Spinal cord (tissue), 10 donors: ENCODE results near the gene B4GALT3. TPM values are rescaled to one million over a fixed set of nuclear protein-coding genes. Genes with fewer than 3 reads are reported as not detected.
A peak's percentile ranks its signal among the peaks of the same experiment; 100 is the strongest.
"Not testable (repeated sequence)": the region's sequence is repeated elsewhere in the genome, so short reads cannot be mapped to it uniquely, and the experiment has no call there.

Experiments
- DNase-seq, 6 donors: peaks; one replicate each; pipeline versions ENCODE4 v3.0.0 to v3.0.0-alpha.2; 2013 to 2015; ENCODE audit warnings: low spot score in 6 of 6, low read depth in 4 of 6
- H3K27ac ChIP-seq: one replicate; pipeline ENCODE4 v1.5.1; 2013; ENCODE audit warnings: low read depth, low read length, control low read depth
- H3K27me3 ChIP-seq: one replicate; pipeline ENCODE4 v1.6.1; 2013; ENCODE audit warnings: low read length; ENCODE audit not compliant: control insufficient read depth, insufficient read depth
- H3K36me3 ChIP-seq: one replicate; pipeline ENCODE4 v1.6.1; 2013; ENCODE audit warnings: low read length; ENCODE audit not compliant: control insufficient read depth, insufficient read depth
- H3K4me1 ChIP-seq: one replicate; pipeline ENCODE4 v1.6.1; 2013; ENCODE audit warnings: low read length; ENCODE audit not compliant: control insufficient read depth, insufficient read depth
- H3K4me3 ChIP-seq: one replicate; pipeline ENCODE4 v1.5.1; 2013; ENCODE audit warnings: low read depth, low read length, control low read depth
- H3K9me3 ChIP-seq: one replicate; pipeline ENCODE4 v1.6.1; 2013; ENCODE audit warnings: low read length; ENCODE audit not compliant: control insufficient read depth, insufficient read depth
- WGBS: methylation state at CpG from one replicate; pipeline ENCODE4 v1.1.5; 2013; ENCODE audit warnings: missing lambda C conversion rate; ENCODE audit not compliant: insufficient coverage; 5-methylcytosine and 5-hydroxymethylcytosine counted together
- long read RNA-seq, 4 donors: transcript quantifications; one replicate each; lab custom pipeline, GENCODE V29; 2026
- polyA plus RNA-seq, 2 donors: library from polyadenylated mRNA; unstranded; fragments of 120-200 nt; gene quantifications; one replicate each; pipeline ENCODE4 v1.2.1, GENCODE V29; 2013; ENCODE audit not compliant: insufficient read length in 2 of 2
- total RNA-seq, 2 donors: library from RNA; depleted of rRNA in 1 of 2; stranded (reverse); fragments of 120-200 nt in 1 of 2; fragments of >200 nt in 1 of 2; gene quantifications; one replicate each; pipeline versions ENCODE4 v1.2.3 to v1.2.4, GENCODE V29; 2013 to 2014
- donor health status: healthy.

B4GALT3 gene
- total RNA-seq (10 to 100 TPM; 18.8 to 28.5 TPM), polyA plus RNA-seq (10 to 100 TPM; 48.4 to 52.5 TPM)
- long read RNA-seq, donor 1, transcript B4GALT3-213 (8 exons, 2,414 nt): major isoform, 8 of 14 reads
- long read RNA-seq, donor 1, partial matches to known transcripts: 0 of 14 reads
- long read RNA-seq, donor 1, other reads (novel, unspliced or antisense): 0 of 14 reads
- long read RNA-seq, donor 2, partial matches to known transcripts: 0 of 4 reads
- long read RNA-seq, donor 2, other reads (novel, unspliced or antisense): 0 of 4 reads
- long read RNA-seq, donor 3, partial matches to known transcripts: 0 of 3 reads
- long read RNA-seq, donor 3, other reads (novel, unspliced or antisense): 0 of 3 reads
- long read RNA-seq, donor 4, transcript B4GALT3-201 (8 exons, 1,911 nt): major isoform, 10 of 15 reads
- long read RNA-seq, donor 4, partial matches to known transcripts: 0 of 15 reads
- long read RNA-seq, donor 4, other reads (novel, unspliced or antisense): 0 of 15 reads

GRCh38 chr1:161177112-161177935 is at the start of gene B4GALT3:
Gene B4GALT3 (minus strand): TSS chr1:161177507. CDS start chr1:161176060, 1,447 bp downstream.
- Histone ChIP-seq H3K4me3 (peak within 1 kb of the TSS; percentile 91), H3K27me3 (no peaks in the 10 kb centered on the region), H3K36me3 (peaks cover 34% of the 10 kb centered on the region), H3K9me3 (no peaks in the 10 kb centered on the region), H3K27ac (peak within 1 kb of the TSS; percentile 75), H3K4me1 (peaks cover 13% of the 10 kb centered on the region)
- DNase-seq: peak in 5 of 6 donors; percentile 71 to 96 (median 82)
- WGBS: under 1% methylated on average over 45 of the region's 50 CpGs

DNA sequence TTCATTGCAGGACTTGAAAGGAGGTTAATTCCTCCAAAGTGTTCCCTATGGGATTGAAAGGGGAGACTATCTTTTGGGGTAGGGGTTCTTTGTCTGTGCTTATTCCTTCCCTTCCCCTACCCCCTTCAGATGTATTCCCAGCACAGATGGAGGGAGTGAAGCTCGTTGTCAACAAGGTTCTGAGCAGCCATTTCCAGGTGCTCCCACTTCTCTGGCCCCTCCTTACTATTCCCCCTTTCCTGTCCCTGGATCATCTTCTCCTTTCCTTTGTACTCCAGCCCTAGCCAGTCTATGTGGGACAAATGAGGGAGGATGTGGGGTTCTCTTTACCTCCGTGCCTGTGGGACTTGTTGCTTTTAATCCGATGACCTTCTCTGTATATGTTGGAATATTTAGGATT is 49.5 kb upstream of the B4GALT3 start:
- Histone ChIP-seq H3K9me3 (no peaks in the 10 kb centered on the region), H3K36me3 (peaks cover 36% of the 10 kb centered on the region), H3K27ac (peak overlapping the region; percentile 44), H3K4me3 (peak overlapping the region; percentile 78), H3K27me3 (no peaks in the 10 kb centered on the region), H3K4me1 (peaks cover 27% of the 10 kb centered on the region)
- WGBS: 80% methylated on average over 2 of the region's 3 CpGs
- DNase-seq: peak in 2 of 6 donors; percentile 19 to 37

GRCh38 chr1:161226320-161226711 is 49.0 kb upstream of the B4GALT3 start:
- peak overlapping the region; percentile 78 for H3K4me3 ChIP-seq
- peak overlapping the region; percentile 68 for H3K27ac ChIP-seq
- DNase-seq: peak in 1 of 6 donors; percentile 35
- H3K27me3 ChIP-seq: no peaks in the 10 kb centered on the region
- peaks cover 27% of the 10 kb centered on the region for H3K4me1 ChIP-seq
- H3K36me3 ChIP-seq: peaks cover 36% of the 10 kb centered on the region
- no peaks in the 10 kb centered on the region for H3K9me3 ChIP-seq
- 4% methylated on average over 9 of the region's 15 CpGs for WGBS

GRCh38 chr1:161225534-161226319 is 48.4 kb upstream of the B4GALT3 start, which contains the start of gene TOMM40L:
Gene TOMM40L (plus strand): TSS chr1:161226060. CDS start chr1:161226490, 430 bp downstream.
- Histone ChIP-seq H3K4me3 (peak within 1 kb of the TSS; percentile 78), H3K4me1 (peaks cover 27% of the 10 kb centered on the region), H3K9me3 (no peaks in the 10 kb centered on the region), H3K36me3 (peaks cover 31% of the 10 kb centered on the region), H3K27me3 (no peaks in the 10 kb centered on the region), H3K27ac (peak within 1 kb of the TSS; percentile 68)
- WGBS: 0% methylated on average over 9 of the region's 16 CpGs
- DNase-seq: peak; percentile 87 to 99 (median 94)

DNA sequence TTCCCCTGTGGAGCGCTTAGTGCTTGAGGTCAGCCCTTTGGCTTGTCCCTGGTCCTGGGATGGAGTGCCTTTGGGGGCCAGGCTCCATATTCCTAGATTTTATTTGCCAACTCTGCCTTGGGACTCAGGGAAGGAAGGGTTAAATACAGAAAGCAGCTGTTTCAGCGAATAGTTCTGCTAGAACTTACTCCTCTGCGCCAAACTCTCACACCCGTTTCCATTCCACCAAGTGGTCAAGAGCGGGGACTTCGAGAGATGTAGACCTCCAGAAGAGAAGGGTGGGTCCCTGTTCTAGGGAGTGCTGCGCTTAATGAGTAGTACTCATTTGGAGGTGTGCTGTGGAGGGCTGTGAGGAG is 47.8 kb upstream of the B4GALT3 start:
- peaks cover 27% of the 10 kb centered on the region for H3K4me1 ChIP-seq
- H3K9me3 ChIP-seq: no peaks in the 10 kb centered on the region
- peaks cover 26% of the 10 kb centered on the region for H3K36me3 ChIP-seq
- no peak overlapping the region for H3K4me3 ChIP-seq
- peak overlapping the region; percentile 58 for H3K27ac ChIP-seq
- no peak for DNase-seq
- no peaks in the 10 kb centered on the region for H3K27me3 ChIP-seq
- 100% methylated on average over 1 of the region's 7 CpGs for WGBS

DNA sequence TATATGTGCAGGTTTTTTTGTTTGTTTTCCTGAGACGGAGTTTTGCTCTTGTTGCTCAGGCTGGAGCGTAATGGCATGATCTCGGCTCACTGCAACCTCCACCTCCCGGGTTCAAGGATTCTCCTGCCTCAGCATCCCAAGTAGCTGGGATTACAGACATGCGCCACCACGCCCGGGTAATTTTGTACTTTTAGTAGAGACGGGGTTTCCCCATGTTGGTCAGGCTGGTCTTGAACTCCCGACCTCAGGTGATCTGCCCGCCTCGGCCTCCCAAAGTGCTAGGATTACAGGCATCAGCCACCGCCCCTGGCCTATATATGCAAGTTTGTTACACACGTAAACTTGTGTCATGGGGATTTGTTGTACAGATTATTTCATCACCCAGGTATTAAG is 47.4 kb upstream of the B4GALT3 start:
- Histone ChIP-seq H3K4me1 (peaks cover 27% of the 10 kb centered on the region), H3K36me3 (peaks cover 21% of the 10 kb centered on the region)
- not testable (repeated sequence) for H3K4me3 ChIP-seq, DNase-seq, H3K27me3 ChIP-seq, H3K27ac ChIP-seq, H3K9me3 ChIP-seq
- 96% methylated on average over 4 of the region's 13 CpGs for WGBS

- Histone ChIP-seq H3K27ac (no peak overlapping the region), H3K9me3 (no peaks in the 10 kb centered on the region), H3K4me1 (peaks cover 27% of the 10 kb centered on the region), H3K4me3 (no peak overlapping the region), H3K36me3 (peaks cover 15% of the 10 kb centered on the region), H3K27me3 (no peaks in the 10 kb centered on the region)
- no peak for DNase-seq
- WGBS: 100% methylated on average over 2 of the region's 7 CpGs
These were observed 46.7 kb upstream of the B4GALT3 start for GRCh38 chr1:161223805-161224694.

DNA sequence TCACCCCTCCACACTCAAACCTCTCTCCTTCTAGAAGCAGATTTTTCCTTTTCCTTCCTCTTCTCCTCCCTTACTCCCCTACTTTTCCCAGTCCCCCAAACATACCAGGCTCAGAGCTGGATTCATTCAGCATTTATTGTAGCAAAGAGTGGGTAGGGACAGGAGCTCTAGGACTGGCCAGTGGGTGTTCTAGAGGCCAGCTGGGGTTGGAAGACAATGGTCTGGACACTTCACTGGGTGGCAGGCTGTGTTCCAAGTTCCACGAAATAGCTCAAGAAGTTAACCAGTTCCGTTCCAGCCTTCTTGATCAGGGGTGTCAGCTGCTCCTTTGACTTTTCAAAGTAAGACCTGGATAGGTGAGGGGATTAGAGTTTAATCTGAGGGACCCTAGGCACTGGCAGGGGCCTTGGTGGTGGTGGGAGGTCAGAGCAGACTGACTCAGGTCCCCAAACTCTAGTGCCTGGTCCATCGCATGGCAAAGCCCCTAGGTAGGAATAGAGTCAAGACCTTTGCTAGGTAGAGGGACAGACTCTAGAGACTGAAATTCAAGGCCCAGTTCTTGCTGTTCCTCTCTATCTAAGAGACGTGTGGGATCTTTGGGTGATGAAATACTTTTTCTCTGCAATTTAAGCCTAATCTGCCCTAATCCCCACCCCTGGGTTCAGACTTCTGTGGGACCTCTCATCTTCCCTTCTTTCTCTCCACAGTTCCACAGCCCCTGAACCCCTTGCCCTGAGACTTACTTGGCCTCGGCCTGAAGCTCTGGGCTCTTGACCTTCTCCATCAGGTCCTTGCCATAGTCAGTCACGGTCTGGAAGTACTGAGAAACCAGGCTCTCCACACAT is 45.1 kb upstream of the B4GALT3 start:
- WGBS: 83% methylated on average over 4 of the region's 6 CpGs
- no peak for DNase-seq
- Histone ChIP-seq H3K9me3 (no peaks in the 10 kb centered on the region), H3K4me1 (peaks cover 19% of the 10 kb centered on the region), H3K4me3 (no peak overlapping the region), H3K36me3 (peaks cover under 1% of the 10 kb centered on the region), H3K27ac (no peak overlapping the region), H3K27me3 (no peaks in the 10 kb centered on the region)
